ENCODE results near the gene EPHB6.

EPHB6 gene

DNA sequence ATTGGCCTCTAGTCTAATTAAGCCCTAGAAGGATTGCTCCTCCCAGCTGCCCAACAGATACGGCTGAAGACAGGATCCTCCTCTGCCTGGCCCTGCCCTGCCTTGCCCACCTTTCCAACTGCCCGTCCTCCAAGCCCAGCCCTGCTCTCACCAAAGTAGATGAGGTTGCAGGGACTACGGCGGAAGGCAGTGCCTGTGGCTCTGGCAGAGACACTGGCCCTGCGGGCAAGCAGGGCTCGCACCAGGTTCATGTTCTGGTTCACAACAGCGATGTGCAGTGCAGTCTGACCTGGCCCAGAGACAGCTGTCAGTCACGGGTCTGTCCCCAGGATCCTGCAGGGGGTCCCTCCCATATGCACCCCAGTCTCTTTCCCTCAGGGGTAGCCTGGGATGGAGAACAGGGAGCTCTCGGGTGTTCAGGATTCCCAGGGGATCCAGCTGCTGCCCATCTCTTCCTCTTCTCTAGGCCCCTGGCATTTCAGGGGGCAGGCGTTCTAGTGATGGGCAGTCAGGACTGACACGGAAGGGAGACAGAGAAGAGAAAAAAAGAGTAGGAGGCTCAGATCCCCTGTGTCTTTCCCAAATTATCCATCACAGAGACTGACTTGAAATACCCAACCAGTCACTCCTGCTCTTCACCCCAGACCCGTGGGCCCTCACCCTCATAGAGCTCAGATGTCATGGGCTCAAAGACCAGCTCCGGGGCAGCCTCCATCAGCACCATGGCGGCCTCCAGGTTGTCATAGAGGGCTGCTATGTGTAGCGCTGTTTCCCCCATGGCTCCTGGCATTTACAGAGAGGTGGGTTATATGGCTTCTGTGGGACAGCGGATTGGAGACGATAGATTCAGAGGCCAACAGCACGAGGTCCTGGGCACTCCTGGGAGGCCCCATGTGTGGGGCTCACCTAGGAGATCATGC is 22.4 kb downstream of the EPHB6 start:
- Histone ChIP-seq H3K4me2 (ENCODE audit: low read length) (no peak overlapping the region), H3K4me1 (no peaks in the 10 kb centered on the region), H3K36me3 (ENCODE audit: control insufficient read depth, insufficient read depth, low read length) (no peaks in the 10 kb centered on the region)

DNA sequence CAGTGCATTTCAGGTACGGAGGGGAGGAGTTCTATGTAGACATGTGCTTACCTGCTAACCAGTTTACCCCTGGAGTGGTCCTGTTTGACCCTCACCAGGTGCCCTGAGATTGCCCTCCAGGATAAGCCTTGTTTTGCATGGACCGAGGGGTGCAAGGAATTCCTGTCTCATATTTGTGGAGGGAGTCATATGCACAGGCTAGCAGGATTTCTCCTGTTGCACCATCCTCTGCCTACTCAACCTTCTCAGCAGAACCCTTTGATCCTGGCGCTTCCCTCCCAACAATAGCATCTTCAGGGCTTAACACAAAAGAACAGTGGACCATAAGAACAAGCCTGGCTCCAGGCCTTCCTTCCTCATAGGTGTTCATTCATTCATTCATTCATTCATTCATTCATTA is 23.4 kb downstream of the EPHB6 start:
- no peak overlapping the region for H2AFZ ChIP-seq
- H3K36me3 ChIP-seq (ENCODE audit: control insufficient read depth, insufficient read depth, low read length), result no peaks in the 10 kb centered on the region
- TF ChIP-seq, protein P1, sequence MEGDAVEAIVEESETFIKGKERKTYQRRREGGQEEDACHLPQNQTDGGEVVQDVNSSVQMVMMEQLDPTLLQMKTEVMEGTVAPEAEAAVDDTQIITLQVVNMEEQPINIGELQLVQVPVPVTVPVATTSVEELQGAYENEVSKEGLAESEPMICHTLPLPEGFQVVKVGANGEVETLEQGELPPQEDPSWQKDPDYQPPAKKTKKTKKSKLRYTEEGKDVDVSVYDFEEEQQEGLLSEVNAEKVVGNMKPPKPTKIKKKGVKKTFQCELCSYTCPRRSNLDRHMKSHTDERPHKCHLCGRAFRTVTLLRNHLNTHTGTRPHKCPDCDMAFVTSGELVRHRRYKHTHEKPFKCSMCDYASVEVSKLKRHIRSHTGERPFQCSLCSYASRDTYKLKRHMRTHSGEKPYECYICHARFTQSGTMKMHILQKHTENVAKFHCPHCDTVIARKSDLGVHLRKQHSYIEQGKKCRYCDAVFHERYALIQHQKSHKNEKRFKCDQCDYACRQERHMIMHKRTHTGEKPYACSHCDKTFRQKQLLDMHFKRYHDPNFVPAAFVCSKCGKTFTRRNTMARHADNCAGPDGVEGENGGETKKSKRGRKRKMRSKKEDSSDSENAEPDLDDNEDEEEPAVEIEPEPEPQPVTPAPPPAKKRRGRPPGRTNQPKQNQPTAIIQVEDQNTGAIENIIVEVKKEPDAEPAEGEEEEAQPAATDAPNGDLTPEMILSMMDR (IDR thresholded peaks at IDR 0.05), result no peak
- H3K4me3 ChIP-seq (ENCODE audit: low read depth, low read length), result no peak overlapping the region
- H3K27me3 ChIP-seq (ENCODE audit: control insufficient read depth, insufficient read depth, low read length), result no peaks in the 10 kb centered on the region
- H3K4me1 ChIP-seq, result no peaks in the 10 kb centered on the region
- no peaks in the 10 kb centered on the region for H3K79me2 ChIP-seq
- no peaks in the 10 kb centered on the region for H3K9me3 ChIP-seq (ENCODE audit: control insufficient read depth, low read length)
- no peak overlapping the region for H3K27ac ChIP-seq
- no peak overlapping the region for H3K9ac ChIP-seq
- H3K4me2 ChIP-seq (ENCODE audit: low read length), result no peak overlapping the region

More for the DNA sequence above, 22.4 kb downstream of the EPHB6 start:
- no peaks in the 10 kb centered on the region for H3K79me2 ChIP-seq
- H2AFZ ChIP-seq, result no peak overlapping the region
- no peaks in the 10 kb centered on the region for H3K27me3 ChIP-seq (ENCODE audit: control insufficient read depth, insufficient read depth, low read length)
- H3K9ac ChIP-seq, result no peak overlapping the region
- no peaks in the 10 kb centered on the region for H3K9me3 ChIP-seq (ENCODE audit: control insufficient read depth, low read length)
- TF ChIP-seq, protein P1 (IDR thresholded peaks at IDR 0.05), result no peak
- no peak overlapping the region for H3K27ac ChIP-seq
- no peak overlapping the region for H3K4me3 ChIP-seq (ENCODE audit: low read depth, low read length)

DNA sequence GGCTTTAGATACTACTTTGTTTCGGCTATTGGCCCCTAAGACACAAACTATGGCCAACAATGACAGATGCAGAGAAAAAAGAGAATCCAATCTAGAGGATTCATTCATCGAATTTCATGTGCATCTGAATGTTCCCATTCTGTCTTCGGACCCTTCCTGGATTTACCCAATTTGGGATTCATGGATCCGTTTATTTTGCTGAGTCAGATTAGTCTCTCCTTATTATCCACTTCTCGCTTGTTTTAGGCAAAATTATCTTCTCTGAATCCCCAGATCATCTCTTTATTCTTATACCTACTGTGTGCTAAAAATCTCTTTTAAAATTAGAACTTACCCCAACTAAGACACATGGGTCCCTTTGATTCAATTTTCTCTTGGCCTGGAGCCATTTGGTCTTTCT is 24.2 kb downstream of the EPHB6 start:
- Histone ChIP-seq H3K27ac (no peak overlapping the region), H3K4me3 (ENCODE audit: low read depth, low read length) (no peak overlapping the region), H3K27me3 (ENCODE audit: control insufficient read depth, insufficient read depth, low read length) (no peaks in the 10 kb centered on the region), H3K9me3 (ENCODE audit: control insufficient read depth, low read length) (no peaks in the 10 kb centered on the region), H3K4me2 (ENCODE audit: low read length) (no peak overlapping the region), H3K79me2 (no peaks in the 10 kb centered on the region), H3K4me1 (no peaks in the 10 kb centered on the region), H3K36me3 (ENCODE audit: control insufficient read depth, insufficient read depth, low read length) (no peaks in the 10 kb centered on the region), H2AFZ (no peak overlapping the region), H3K9ac (no peak overlapping the region)
- TF ChIP-seq, protein P1 (IDR thresholded peaks at IDR 0.05), result no peak

DNA sequence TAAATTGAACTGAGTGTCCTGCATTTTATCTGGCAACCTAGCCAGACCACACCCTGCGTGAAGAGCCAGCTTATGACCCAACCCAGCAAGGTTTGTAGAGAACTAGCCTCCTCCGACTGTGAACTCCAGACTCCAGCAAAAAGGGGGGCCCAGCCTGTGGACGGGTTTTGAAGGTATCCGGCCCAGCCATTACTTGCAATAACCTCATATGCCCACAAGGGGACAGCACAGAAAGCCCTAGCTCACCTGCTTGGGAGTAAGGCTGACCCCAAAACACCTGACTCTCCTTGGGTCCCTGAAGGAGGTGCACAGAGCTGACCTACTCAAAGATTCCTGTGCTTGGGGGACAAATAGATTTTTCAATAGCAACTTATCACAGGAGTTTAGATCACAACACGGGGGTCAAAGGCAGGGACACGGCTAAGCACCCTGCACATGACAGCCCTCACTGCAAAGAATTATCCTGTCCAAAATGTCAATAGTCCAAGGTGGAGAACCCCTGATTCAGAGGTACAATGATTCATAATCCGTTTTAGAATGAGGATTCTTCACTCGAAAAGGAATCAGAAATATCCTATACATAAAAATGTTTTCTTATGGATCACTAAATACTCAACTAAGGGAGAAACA is 26.1 kb downstream of the EPHB6 start:
- TF ChIP-seq, protein P1 (IDR thresholded peaks at IDR 0.05), result peak; percentile 82
- Histone ChIP-seq H3K9me3 (ENCODE audit: control insufficient read depth, low read length) (no peaks in the 10 kb centered on the region), H3K9ac (no peak overlapping the region), H3K4me3 (ENCODE audit: low read depth, low read length) (no peak overlapping the region), H3K4me1 (peaks cover 6% of the 10 kb centered on the region), H3K4me2 (ENCODE audit: low read length) (no peak overlapping the region), H3K27ac (no peak overlapping the region), H3K79me2 (no peaks in the 10 kb centered on the region), H3K36me3 (ENCODE audit: control insufficient read depth, insufficient read depth, low read length) (no peaks in the 10 kb centered on the region), H2AFZ (no peak overlapping the region), H3K27me3 (ENCODE audit: control insufficient read depth, insufficient read depth, low read length) (no peaks in the 10 kb centered on the region)

Data from parathyroid adenoma (tissue), 2 donors.